Parathyroid adenoma (tissue), 2 donors: Measurements from ENCODE around the gene CTPS1.

Experiments
- H2AFZ ChIP-seq: fragments of 300-600 bp; sonication (generic); one replicate; pipeline ENCODE4 v1.7.0; 2017; ENCODE audit warnings: antibody characterized with exemption, mild to moderate bottlenecking
- H3K27ac ChIP-seq: fragments of 300-600 bp; sonication (generic); one replicate; pipeline ENCODE4 v1.7.0; 2017
- H3K27me3 ChIP-seq: fragments of 300-600 bp; sonication (generic); one replicate; pipeline ENCODE4 v1.7.0; 2017; ENCODE audit warnings: low read length; ENCODE audit not compliant: control insufficient read depth, insufficient read depth
- H3K36me3 ChIP-seq: fragments of 300-600 bp; sonication (generic); one replicate; pipeline ENCODE4 v1.7.0; 2017; ENCODE audit warnings: low read length; ENCODE audit not compliant: control insufficient read depth, insufficient read depth
- H3K4me1 ChIP-seq: fragments of 300-600 bp; sonication (generic); one replicate; pipeline ENCODE4 v1.7.0; 2017; ENCODE audit warnings: control low read depth
- H3K4me2 ChIP-seq: fragments of 300-600 bp; sonication (generic); one replicate; pipeline ENCODE4 v1.7.0; 2017; ENCODE audit warnings: low read length
- H3K4me3 ChIP-seq: fragments of 300-600 bp; sonication (generic); one replicate; pipeline ENCODE4 v1.7.0; 2017; ENCODE audit warnings: low read depth, low read length
- H3K79me2 ChIP-seq: fragments of 300-600 bp; sonication (generic); one replicate; pipeline ENCODE4 v1.7.0; 2017; ENCODE audit warnings: control low read depth
- H3K9ac ChIP-seq: fragments of 300-600 bp; sonication (generic); one replicate; pipeline ENCODE4 v1.7.0; 2017; ENCODE audit warnings: mild to moderate bottlenecking
- H3K9me3 ChIP-seq: fragments of 300-600 bp; sonication (generic); one replicate; pipeline ENCODE4 v1.7.0; 2017; ENCODE audit warnings: low read length; ENCODE audit not compliant: control insufficient read depth
- TF ChIP-seq, protein P1 (sequence below): fragments of 300-600 bp; sonication (generic); IDR thresholded peaks from one replicate; pipeline ENCODE4 v1.7.0; 2017; ENCODE audit warnings: antibody characterized with exemption, mild to moderate bottlenecking
- donor health status: primary hyperparathyroidism.

CTPS1 gene

DNA sequence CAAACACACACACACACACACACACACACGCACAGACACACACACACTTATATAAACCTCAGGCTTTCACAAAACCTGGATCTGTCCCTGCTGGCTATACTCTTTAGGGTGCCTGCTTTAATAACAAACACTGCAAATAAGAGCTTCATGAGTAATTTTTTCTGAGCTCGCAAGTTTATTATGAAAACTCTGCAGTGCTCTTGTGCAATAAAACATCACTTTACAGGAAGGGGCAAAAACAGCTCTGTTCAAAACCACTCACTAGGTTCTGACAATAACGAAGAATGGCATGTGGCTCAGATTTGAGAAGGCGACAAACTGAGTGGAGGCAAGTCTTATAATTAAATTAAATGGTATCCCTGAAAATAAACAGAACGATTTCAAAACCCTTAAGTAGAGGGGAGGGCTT is 42.6 kb upstream of the CTPS1 start:
- no peak overlapping the region for H2AFZ ChIP-seq
- H3K9me3 ChIP-seq: no peaks in the 10 kb centered on the region
- H3K27me3 ChIP-seq: no peaks in the 10 kb centered on the region
- TF ChIP-seq, protein P1, sequence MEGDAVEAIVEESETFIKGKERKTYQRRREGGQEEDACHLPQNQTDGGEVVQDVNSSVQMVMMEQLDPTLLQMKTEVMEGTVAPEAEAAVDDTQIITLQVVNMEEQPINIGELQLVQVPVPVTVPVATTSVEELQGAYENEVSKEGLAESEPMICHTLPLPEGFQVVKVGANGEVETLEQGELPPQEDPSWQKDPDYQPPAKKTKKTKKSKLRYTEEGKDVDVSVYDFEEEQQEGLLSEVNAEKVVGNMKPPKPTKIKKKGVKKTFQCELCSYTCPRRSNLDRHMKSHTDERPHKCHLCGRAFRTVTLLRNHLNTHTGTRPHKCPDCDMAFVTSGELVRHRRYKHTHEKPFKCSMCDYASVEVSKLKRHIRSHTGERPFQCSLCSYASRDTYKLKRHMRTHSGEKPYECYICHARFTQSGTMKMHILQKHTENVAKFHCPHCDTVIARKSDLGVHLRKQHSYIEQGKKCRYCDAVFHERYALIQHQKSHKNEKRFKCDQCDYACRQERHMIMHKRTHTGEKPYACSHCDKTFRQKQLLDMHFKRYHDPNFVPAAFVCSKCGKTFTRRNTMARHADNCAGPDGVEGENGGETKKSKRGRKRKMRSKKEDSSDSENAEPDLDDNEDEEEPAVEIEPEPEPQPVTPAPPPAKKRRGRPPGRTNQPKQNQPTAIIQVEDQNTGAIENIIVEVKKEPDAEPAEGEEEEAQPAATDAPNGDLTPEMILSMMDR: no peak
- no peaks in the 10 kb centered on the region for H3K36me3 ChIP-seq
- H3K4me1 ChIP-seq: no peaks in the 10 kb centered on the region
- H3K4me2 ChIP-seq: no peak overlapping the region
- H3K9ac ChIP-seq: no peak overlapping the region
- H3K27ac ChIP-seq: no peak overlapping the region
- H3K4me3 ChIP-seq: no peak overlapping the region
- H3K79me2 ChIP-seq: no peaks in the 10 kb centered on the region

DNA sequence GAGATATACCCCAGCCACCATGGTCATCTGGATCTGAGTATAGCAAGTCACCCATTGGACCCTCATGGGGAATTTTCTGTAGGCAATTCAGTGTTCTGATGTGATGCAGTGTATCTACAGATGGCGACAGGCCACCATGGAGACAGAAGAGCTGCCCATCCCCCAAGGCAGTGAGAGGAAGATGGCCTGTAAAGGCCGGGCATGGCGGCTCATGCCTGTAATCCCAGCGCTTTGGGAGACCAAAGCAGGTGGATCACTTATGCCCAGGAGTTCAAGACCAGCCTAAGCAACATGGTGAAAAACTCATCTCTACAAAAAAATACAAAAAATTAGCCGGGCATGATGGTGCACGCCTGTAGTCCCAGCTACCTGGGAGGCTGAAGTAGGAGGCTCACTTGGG is 41.1 kb upstream of the CTPS1 start:
- Histone ChIP-seq H3K9ac (no peak overlapping the region), H3K36me3 (no peaks in the 10 kb centered on the region), H3K27ac (no peak overlapping the region), H2AFZ (no peak overlapping the region), H3K79me2 (no peaks in the 10 kb centered on the region), H3K27me3 (no peaks in the 10 kb centered on the region), H3K4me3 (no peak overlapping the region), H3K9me3 (no peaks in the 10 kb centered on the region), H3K4me1 (no peaks in the 10 kb centered on the region), H3K4me2 (no peak overlapping the region)
- TF ChIP-seq, protein P1: no peak

DNA sequence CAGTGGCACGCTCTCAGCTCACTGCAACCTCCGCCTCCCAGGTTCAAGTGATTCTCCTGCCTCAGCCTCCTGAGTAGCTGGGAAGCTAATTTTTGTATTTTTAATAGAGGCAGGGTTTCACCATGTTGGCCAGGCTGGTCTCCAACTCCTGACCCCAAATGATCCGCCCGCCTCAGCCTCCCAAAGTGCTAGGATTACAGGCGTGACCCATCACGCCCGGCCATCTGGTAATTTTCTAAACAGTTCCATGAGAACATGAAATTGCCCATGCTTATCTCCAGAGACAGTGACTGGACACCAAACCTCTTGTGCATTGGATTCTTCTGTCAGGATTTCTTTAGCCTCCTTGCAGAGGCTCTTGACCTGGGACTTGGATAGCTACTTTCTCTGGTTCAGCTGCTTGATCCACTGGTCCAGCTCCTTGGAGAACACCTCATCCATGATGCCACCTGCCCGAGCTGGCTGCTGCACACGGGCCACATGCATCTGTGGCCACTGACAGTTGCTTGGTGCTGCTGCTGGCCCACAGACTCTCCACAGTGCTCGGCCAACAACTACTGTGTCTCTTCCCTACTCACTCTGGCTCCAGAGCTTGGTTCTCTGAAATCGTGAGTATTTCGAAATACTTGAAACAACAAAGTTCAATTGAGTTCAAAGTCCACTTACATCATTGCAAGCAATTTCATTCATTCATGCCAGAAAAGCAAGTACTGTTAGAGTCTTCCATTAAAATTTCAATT is 40.0 kb upstream of the CTPS1 start:
- no peaks in the 10 kb centered on the region for H3K36me3 ChIP-seq
- no peaks in the 10 kb centered on the region for H3K9me3 ChIP-seq
- no peak overlapping the region for H2AFZ ChIP-seq
- TF ChIP-seq, protein P1: no peak
- no peak overlapping the region for H3K9ac ChIP-seq
- H3K27ac ChIP-seq: no peak overlapping the region
- no peaks in the 10 kb centered on the region for H3K27me3 ChIP-seq
- no peak overlapping the region for H3K4me2 ChIP-seq
- no peaks in the 10 kb centered on the region for H3K4me1 ChIP-seq
- no peak overlapping the region for H3K4me3 ChIP-seq
- H3K79me2 ChIP-seq: no peaks in the 10 kb centered on the region

DNA sequence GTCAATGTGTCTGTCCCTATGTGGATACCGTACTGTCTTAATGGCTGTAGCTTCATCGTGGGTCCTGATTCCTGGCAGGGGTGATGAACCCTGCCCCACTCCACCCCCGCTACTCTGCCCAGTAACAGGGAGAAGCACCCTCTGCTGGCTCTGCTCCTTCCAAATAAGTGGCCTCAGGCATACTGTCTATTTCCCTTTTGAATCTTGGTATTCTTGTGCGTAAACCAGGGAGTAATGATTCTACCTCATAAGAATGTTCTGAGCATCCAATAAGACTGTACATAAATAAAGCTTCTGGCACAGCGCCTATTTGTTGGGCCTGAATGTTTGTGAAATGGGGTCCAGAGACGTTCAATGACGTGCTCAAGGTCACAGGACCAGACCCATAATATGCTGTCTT is 35.2 kb upstream of the CTPS1 start:
- Histone ChIP-seq H2AFZ (no peak overlapping the region), H3K4me2 (no peak overlapping the region), H3K27me3 (no peaks in the 10 kb centered on the region), H3K4me3 (no peak overlapping the region), H3K9ac (no peak overlapping the region), H3K36me3 (no peaks in the 10 kb centered on the region), H3K27ac (no peak overlapping the region), H3K4me1 (no peaks in the 10 kb centered on the region), H3K9me3 (no peaks in the 10 kb centered on the region), H3K79me2 (no peaks in the 10 kb centered on the region)
- TF ChIP-seq, protein P1: no peak

DNA sequence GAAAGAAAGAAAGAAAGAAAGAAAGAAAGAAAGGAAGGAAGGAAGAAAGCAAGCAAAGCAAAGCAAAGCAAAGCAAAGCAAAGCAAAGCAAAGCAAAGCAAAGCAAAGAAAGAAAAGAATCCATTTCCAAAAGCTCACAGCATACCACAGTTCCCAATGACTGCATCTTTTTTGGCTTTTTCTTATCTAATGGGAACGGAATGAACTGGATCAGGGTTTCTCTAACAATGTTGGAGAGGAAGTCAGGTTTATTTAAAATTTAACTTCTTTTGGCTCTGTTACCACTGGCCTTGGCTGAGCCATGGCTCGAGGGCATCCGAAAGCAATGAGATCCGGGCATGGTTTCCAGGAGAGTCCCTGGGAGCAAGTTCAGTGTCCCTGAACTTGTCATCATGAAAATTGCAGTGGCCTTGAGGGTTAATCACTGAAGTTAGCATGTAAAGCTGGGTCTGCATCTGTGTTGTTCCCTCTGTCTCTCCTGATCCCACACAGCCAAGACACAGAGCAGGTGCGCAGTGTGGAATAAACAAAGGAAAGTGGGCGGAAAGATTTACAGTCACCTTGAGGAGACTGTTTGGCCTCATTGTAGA is 34.6 kb upstream of the CTPS1 start:
- Histone ChIP-seq H3K4me1 (no peaks in the 10 kb centered on the region), H3K27me3 (no peaks in the 10 kb centered on the region), H3K79me2 (no peaks in the 10 kb centered on the region), H3K4me2 (no peak overlapping the region), H3K4me3 (no peak overlapping the region), H2AFZ (no peak overlapping the region), H3K9ac (no peak overlapping the region), H3K9me3 (no peaks in the 10 kb centered on the region), H3K36me3 (no peaks in the 10 kb centered on the region), H3K27ac (no peak overlapping the region)
- TF ChIP-seq, protein P1: no peak
